CD14-positive monocyte (primary cell): ENCODE results near the gene DAGLA. TPM values are rescaled to one million over a fixed set of nuclear protein-coding genes. Genes with fewer than 3 reads are reported as not detected.

Experiments
- DNase-seq, 3 donors: peaks; one replicate each; pipeline ENCODE4 v3.0.0-alpha.2; 2011 to 2022
- H2AFZ ChIP-seq: 2 replicates; pipeline ENCODE4 v1.6.0; 2012; ENCODE audit warnings: mild to moderate bottlenecking, low read depth, low read length, inconsistent platforms; ENCODE audit not compliant: insufficient read depth, poor library complexity, severe bottlenecking
- H3K27ac ChIP-seq, 2 donors: 1 replicate in 1 of 2; 2 replicates in 1 of 2; pipeline ENCODE4 v1.5.1; 2012 to 2013; ENCODE audit warnings: low read length in 2 of 2, control low read depth in 1 of 2, inconsistent platforms in 1 of 2, low read depth in 1 of 2, mild to moderate bottlenecking in 1 of 2
- H3K27me3 ChIP-seq, 2 donors: one replicate each; pipeline versions ENCODE4 v1.6.0 to v1.6.1; 2011 to 2013; ENCODE audit warnings: low read length in 2 of 2; ENCODE audit not compliant: control insufficient read depth in 2 of 2, insufficient read depth in 2 of 2
- H3K36me3 ChIP-seq, 2 donors: replicated peaks in 1 of 2; 1 replicate in 1 of 2; 2 replicates in 1 of 2; pipeline versions ENCODE4 v1.5.1 to v1.6.1; 2012 to 2013; ENCODE audit warnings: low read length in 2 of 2, control low read depth in 1 of 2, inconsistent platforms in 1 of 2, mild to moderate bottlenecking in 1 of 2; ENCODE audit not compliant: insufficient read depth in 2 of 2, control insufficient read depth in 1 of 2
- H3K4me1 ChIP-seq, 2 donors: 1 replicate in 1 of 2; 2 replicates in 1 of 2; pipeline versions ENCODE4 v1.5.1 to v1.6.1; 2012 to 2013; ENCODE audit warnings: low read length in 2 of 2, control low read depth in 1 of 2, inconsistent platforms in 1 of 2, mild to moderate bottlenecking in 1 of 2, moderate library complexity in 1 of 2; ENCODE audit not compliant: insufficient read depth in 2 of 2, control insufficient read depth in 1 of 2
- H3K4me2 ChIP-seq: replicated peaks from 2 replicates; pipeline ENCODE3; 2012; ENCODE audit warnings: low read length, moderate library complexity, mild to moderate bottlenecking; ENCODE audit not compliant: poor library complexity, severe bottlenecking; ENCODE audit errors: extremely low read depth
- H3K4me3 ChIP-seq, 3 experiments: fragments of 200-600 bp in 1 of 3; sonication (generic) in 1 of 3; replicated peaks in 1 of 3; 1 replicate in 2 of 3; 2 replicates in 1 of 3; pipeline ENCODE4 v1.5.1; 2011 to 2013; ENCODE audit warnings: low read length in 3 of 3, mild to moderate bottlenecking in 3 of 3, control low read depth in 2 of 3, low read depth in 2 of 3, inconsistent platforms in 1 of 3, moderate library complexity in 1 of 3
- H3K79me2 ChIP-seq: 2 replicates; pipeline ENCODE4 v1.6.0; 2012; ENCODE audit warnings: mild to moderate bottlenecking, control low read depth, inconsistent platforms, low read length, moderate library complexity; ENCODE audit not compliant: insufficient read depth
- H3K9ac ChIP-seq: 2 replicates; pipeline ENCODE4 v1.6.0; 2017; ENCODE audit warnings: low read length, mild to moderate bottlenecking; ENCODE audit not compliant: insufficient read depth, poor library complexity, severe bottlenecking
- H3K9me3 ChIP-seq, 2 donors: replicated peaks in 1 of 2; 1 replicate in 1 of 2; 2 replicates in 1 of 2; pipeline versions ENCODE4 v1.5.1 to v1.6.1; 2012 to 2013; ENCODE audit warnings: low read length in 2 of 2, control low read depth in 1 of 2; ENCODE audit not compliant: control insufficient read depth in 1 of 2, insufficient read depth in 1 of 2
- H4K20me1 ChIP-seq: 2 replicates; pipeline ENCODE4 v1.6.0; 2012; ENCODE audit warnings: mild to moderate bottlenecking, low read length, control low read depth, moderate library complexity; ENCODE audit not compliant: insufficient read depth
- H3K27ac Mint-ChIP-seq, 7 donors: one replicate each; pipeline ENCODE4 v1.8.0; 2020; ENCODE audit warnings: mild to moderate bottlenecking in 7 of 7, mixed read lengths in 7 of 7, moderate library complexity in 6 of 7, inconsistent platforms in 2 of 7
- H3K27me3 Mint-ChIP-seq, 3 donors: one replicate each; pipeline ENCODE4 v1.8.0; 2021 to 2022; ENCODE audit warnings: low read depth in 3 of 3, mild to moderate bottlenecking in 3 of 3, mixed read lengths in 3 of 3, moderate library complexity in 3 of 3, inconsistent platforms in 1 of 3
- H3K36me3 Mint-ChIP-seq, 2 donors: one replicate each; pipeline ENCODE4 v1.8.0; 2020; ENCODE audit warnings: mixed read lengths in 2 of 2, inconsistent platforms in 1 of 2, mild to moderate bottlenecking in 1 of 2
- H3K4me1 Mint-ChIP-seq: one replicate; pipeline ENCODE4 v1.8.0; 2020; ENCODE audit warnings: mild to moderate bottlenecking, mixed read lengths
- H3K4me3 Mint-ChIP-seq, 2 donors: one replicate each; pipeline ENCODE4 v1.8.0; 2020; ENCODE audit warnings: mild to moderate bottlenecking in 2 of 2, mixed read lengths in 2 of 2, moderate library complexity in 1 of 2
- H3K9me3 Mint-ChIP-seq, 7 donors: one replicate each; pipeline ENCODE4 v1.8.0; 2020 to 2022; ENCODE audit warnings: mixed read lengths in 7 of 7, mild to moderate bottlenecking in 6 of 7, moderate library complexity in 6 of 7, inconsistent platforms in 2 of 7
- CTCF ChIP-seq: fragments of 200-600 bp; IDR thresholded peaks from one replicate; pipeline ENCODE4 v1.8.0; 2022; ENCODE audit warnings: antibody characterized with exemption, mild to moderate bottlenecking
- WGBS: methylation state at CpG from one replicate; pipeline ENCODE4 v1.1.5; 2013; ENCODE audit warnings: missing lambda C conversion rate; ENCODE audit not compliant: insufficient coverage; 5-methylcytosine and 5-hydroxymethylcytosine counted together
- intact Hi-C, 2 donors: fragments of 100-400 bp; cut with micrococcal nuclease; formaldehyde crosslinking; loops; one replicate each; pipeline versions ENCODE4 v1.15.0 to v1.15.1; 2023
- polyA plus RNA-seq, 3 donors: library from polyadenylated mRNA; depleted of rRNA in 1 of 3; unstranded in 2 of 3; stranded (reverse) in 1 of 3; fragments of 300-500 nt in 2 of 3; fragments of >200 nt in 1 of 3; fragmentation: Illumina TruSeq in 2 of 3; gene quantifications; 1 replicate in 2 of 3; 2 replicates in 1 of 3; pipeline ENCODE4 v1.2.3, GENCODE V29; 2012 to 2021

Gene DAGLA
- polyA plus RNA-seq, 3 donors, result 0.16 to 6.7 (median 0.73) TPM

DNA sequence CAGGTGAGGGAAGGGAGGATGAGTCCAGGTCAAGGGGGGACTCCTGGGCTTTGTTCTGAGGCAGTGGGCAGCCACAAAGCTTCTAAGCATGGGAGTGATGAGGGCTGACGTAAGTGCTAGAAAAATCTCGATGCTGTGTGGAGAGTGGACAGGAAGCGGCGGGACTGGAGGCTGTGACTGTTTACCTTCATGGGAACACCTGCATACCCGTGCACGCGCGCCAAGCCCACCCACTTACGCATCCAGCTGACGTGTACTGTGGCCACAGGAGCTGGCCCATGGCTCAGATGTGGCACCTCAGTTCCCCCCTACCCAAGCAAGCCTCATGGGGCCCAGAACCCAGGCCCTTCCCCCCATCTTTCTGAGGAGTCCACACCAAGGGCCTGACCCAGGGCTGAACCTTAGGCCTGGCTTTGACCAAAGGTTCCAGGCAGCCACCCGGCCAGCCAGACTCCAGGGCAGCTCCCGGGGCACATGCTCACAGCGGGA lies 86.2 kb downstream of the DAGLA start:
- H3K4me1 Mint-ChIP-seq, result peaks cover 5% of the 10 kb centered on the region
- no peak for TF ChIP-seq CTCF
- intact Hi-C loops, result no loop called here
- no peaks in the 10 kb centered on the region for H3K79me2 ChIP-seq
- 87% methylated on average over 10 of the region's 13 CpGs for WGBS
- H2AFZ ChIP-seq, result no peak overlapping the region
- H3K27ac Mint-ChIP-seq, result no peak overlapping the region
- no peak overlapping the region for H3K4me3 Mint-ChIP-seq
- no peak for DNase-seq
- H4K20me1 ChIP-seq, result no peaks in the 10 kb centered on the region
- no peak overlapping the region for H3K4me2 ChIP-seq
- H3K4me1 ChIP-seq, result peaks cover 0 to 4% of the 10 kb centered on the region in 2 donors
- H3K9me3 Mint-ChIP-seq, result no peaks in the 10 kb centered on the region
- H3K27ac ChIP-seq, result no peak overlapping the region
- H3K9ac ChIP-seq, result no peak overlapping the region
- H3K36me3 ChIP-seq, result no peaks in the 10 kb centered on the region
- H3K27me3 ChIP-seq, result no peaks in the 10 kb centered on the region
- no peak overlapping the region for H3K4me3 ChIP-seq
- H3K9me3 ChIP-seq, result no peaks in the 10 kb centered on the region
- H3K36me3 Mint-ChIP-seq, result no peaks in the 10 kb centered on the region
- H3K27me3 Mint-ChIP-seq, result peaks cover 2 to 8% (median 4%) of the 10 kb centered on the region in 3 donors

- no peaks in the 10 kb centered on the region for H3K36me3 Mint-ChIP-seq
- no peak overlapping the region for H3K27ac Mint-ChIP-seq
- no peak overlapping the region for H3K4me3 ChIP-seq
- no peaks in the 10 kb centered on the region for H3K9me3 Mint-ChIP-seq
- H3K36me3 ChIP-seq, result no peaks in the 10 kb centered on the region
- H3K4me3 Mint-ChIP-seq, result no peak overlapping the region
- WGBS, result 78% methylated on average over 9 of the region's 11 CpGs
- no peaks in the 10 kb centered on the region for H3K9me3 ChIP-seq
- H3K27me3 Mint-ChIP-seq, result peaks cover 0 to 4% (median 4%) of the 10 kb centered on the region in 3 donors
- H3K27me3 ChIP-seq, result no peaks in the 10 kb centered on the region
- no peaks in the 10 kb centered on the region for H3K79me2 ChIP-seq
- H3K4me1 ChIP-seq, result peaks cover 14% of the 10 kb centered on the region in 2 donors
- no peak for DNase-seq
- H3K4me2 ChIP-seq, result no peak overlapping the region
- TF ChIP-seq CTCF, result no peak
- no peak overlapping the region for H3K27ac ChIP-seq
- H2AFZ ChIP-seq, result no peak overlapping the region
- H4K20me1 ChIP-seq, result no peaks in the 10 kb centered on the region
- intact Hi-C loops, result no loop called here
- no peak overlapping the region for H3K9ac ChIP-seq
- peaks cover 16% of the 10 kb centered on the region for H3K4me1 Mint-ChIP-seq
Measured at GRCh38 chr11:61768376-61769076, 88.3 kb downstream of the DAGLA start.
